GM12872 (cell line): Measurements from ENCODE around the gene GRIK3.

Source experiments
- TF ChIP-seq, protein P1 (sequence below): IDR thresholded peaks from 3 replicates; pipeline ENCODE4 v1.5.1; 2011; ENCODE audit warnings: low read depth, mild to moderate bottlenecking, low read length, moderate library complexity; ENCODE audit not compliant: insufficient read depth

GRIK3 gene

GRCh38 chr1:36814083-36814482 is 220.2 kb downstream of the GRIK3 start:
- TF ChIP-seq, protein P1, sequence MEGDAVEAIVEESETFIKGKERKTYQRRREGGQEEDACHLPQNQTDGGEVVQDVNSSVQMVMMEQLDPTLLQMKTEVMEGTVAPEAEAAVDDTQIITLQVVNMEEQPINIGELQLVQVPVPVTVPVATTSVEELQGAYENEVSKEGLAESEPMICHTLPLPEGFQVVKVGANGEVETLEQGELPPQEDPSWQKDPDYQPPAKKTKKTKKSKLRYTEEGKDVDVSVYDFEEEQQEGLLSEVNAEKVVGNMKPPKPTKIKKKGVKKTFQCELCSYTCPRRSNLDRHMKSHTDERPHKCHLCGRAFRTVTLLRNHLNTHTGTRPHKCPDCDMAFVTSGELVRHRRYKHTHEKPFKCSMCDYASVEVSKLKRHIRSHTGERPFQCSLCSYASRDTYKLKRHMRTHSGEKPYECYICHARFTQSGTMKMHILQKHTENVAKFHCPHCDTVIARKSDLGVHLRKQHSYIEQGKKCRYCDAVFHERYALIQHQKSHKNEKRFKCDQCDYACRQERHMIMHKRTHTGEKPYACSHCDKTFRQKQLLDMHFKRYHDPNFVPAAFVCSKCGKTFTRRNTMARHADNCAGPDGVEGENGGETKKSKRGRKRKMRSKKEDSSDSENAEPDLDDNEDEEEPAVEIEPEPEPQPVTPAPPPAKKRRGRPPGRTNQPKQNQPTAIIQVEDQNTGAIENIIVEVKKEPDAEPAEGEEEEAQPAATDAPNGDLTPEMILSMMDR: no peak

DNA sequence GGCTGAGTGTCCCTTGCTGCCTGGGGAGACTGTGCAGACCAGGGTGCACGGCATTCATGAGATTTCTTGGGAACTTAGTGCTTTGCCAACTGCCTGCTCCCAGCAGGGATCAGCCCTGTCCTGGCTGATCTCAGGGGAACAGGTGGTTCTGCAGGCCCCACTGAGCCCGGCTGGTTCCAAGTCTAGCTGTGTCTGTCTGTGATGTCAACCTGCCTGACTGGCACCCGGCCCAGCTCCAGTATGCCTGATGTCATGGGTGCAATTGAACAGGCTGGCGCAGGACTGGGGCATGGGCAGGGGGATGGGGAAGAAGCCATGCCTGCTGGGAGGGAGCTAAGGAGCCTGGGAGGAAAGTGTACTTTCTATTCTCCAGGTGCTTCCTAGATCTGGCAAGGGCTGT is 227.1 kb downstream of the GRIK3 start:
- TF ChIP-seq, protein P1: no peak

DNA sequence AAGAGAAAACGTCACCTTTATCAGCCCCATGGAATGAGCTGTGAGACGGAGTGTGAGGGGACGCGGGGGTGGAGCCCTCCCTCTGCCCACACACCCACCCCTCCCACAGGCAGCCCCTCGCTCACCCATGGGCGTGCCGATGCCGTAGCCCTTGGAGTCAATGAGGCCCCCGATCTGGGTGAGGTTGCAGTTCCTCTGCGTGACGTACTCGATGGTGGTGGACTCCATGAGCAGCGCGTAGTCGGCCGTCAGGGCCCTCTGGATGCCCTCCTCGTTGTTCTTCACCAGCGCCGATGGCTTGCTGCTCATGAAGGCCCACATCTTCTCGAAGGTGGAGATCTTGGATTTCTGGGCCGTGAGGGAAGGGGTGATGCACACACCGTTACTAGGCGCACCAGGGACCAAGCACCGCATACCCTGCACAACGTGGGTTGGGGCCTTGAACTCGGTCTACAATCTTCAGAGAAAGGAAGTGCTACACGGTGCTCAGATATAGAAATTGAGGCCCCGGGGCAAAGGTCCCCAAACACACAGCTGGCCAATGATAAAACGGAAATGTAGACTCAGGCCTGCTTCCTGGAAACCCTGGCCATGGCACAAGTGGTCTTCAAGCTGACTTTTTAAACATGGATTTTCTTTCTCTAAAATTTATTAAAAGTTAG is 228.2 kb downstream of the GRIK3 start:
- TF ChIP-seq, protein P1: no peak

DNA sequence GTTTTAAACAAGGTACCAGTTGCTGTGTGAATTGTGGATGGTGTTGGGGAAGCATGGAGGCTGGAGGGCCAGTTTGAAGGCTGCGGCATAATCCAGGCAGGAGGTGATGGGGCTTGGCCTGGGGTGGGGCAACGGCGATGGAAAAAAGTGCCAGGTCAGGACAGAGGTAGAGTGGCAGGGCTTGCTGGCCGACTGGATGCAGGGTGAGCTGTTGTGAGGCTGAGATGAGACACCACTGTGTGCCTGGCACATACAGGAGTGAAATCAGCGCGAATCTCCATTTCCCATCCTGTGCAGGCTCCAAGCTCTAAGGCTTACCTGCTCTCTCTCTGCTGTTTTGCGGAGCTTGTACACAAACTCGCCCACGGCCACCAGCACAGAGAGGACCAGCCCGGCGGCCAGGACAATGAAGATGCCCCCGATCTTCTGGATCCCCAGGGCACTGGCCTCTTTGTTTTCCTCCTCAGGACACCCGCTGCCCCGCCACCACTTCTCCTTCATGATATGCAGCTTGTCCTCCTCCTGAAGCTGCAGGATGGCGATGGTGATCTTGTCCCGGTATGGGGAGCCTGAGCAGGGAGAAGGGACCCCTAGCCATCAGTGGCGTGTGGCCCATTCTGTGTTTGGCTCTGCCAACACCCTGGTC is 229.5 kb downstream of the GRIK3 start:
- TF ChIP-seq, protein P1: no peak

DNA sequence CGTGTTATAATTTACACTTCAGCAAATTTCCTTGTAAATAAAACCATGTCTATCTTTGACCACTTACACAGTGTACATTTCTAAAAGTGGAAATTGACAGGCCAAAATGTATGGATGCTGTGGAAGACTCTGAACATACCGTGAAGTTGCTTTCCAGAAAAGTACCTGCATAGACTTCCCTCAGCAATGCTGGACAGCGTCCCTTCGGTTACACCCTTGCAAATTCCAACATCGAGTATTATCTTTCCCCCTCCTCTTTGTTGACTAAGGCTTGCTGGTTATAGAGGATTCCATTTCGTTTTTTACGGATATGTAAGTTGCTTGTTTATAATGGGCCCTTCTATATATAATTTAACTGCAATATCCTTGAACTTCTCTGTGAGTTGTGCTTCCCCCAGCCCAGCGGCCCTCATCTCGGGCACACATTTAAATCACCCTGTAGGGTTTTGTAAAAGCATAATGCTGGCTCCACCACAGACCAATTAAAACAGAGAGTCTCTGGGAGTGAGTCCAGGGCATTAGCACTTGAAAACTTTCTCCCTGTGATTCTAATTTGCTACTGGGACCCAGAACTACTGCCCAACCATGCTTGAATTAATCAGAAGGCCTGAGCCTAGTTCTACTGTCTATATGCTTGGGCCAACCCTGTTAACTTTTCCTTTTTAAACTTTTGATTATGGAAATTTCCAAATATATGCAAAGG is 230.3 kb downstream of the GRIK3 start:
- TF ChIP-seq, protein P1: no peak

- TF ChIP-seq, protein P1: no peak
Observed at GRCh38 chr1:36802018-36802417, 232.3 kb downstream of the GRIK3 start.

- TF ChIP-seq, protein P1: no peak
Observed at GRCh38 chr1:36797761-36798160, 236.6 kb downstream of the GRIK3 start.
